Neural progenitor cell (in vitro differentiated cells): ENCODE data around the gene PTGER4. TPM values are rescaled to one million over a fixed set of nuclear protein-coding genes. Genes with fewer than 3 reads are reported as not detected.
"Not testable (repeated sequence)": the region's sequence is repeated elsewhere in the genome, so short reads cannot be mapped to it uniquely, and the experiment has no call there.

Experiments used
- DNase-seq: peaks from one replicate; pipeline ENCODE4 v3.0.0-alpha.2; 2016; ENCODE audit warnings: low spot score
- H2AFZ ChIP-seq: fragments of 200-600 bp; sonication (generic); replicated peaks from 2 replicates; pipeline ENCODE4 v1.6.1; 2016; ENCODE audit warnings: antibody characterized with exemption
- H3F3A ChIP-seq: fragments of 200-600 bp; sonication (generic); 2 replicates; pipeline ENCODE4 v1.6.1; 2016; ENCODE audit warnings: antibody characterized with exemption, low read depth
- H3K27ac ChIP-seq: fragments of 200-600 bp; sonication (generic); 2 replicates; pipeline ENCODE4 v1.5.1; 2016; ENCODE audit warnings: mild to moderate bottlenecking
- H3K27me3 ChIP-seq: fragments of 200-600 bp; sonication (generic); 2 replicates; pipeline ENCODE4 v1.6.1; 2016; ENCODE audit warnings: mild to moderate bottlenecking, moderate library complexity
- H3K36me3 ChIP-seq: fragments of 200-600 bp; sonication (generic); 2 replicates; pipeline ENCODE4 v1.5.1; 2016
- H3K4me1 ChIP-seq: fragments of 200-600 bp; sonication (generic); 2 replicates; pipeline ENCODE4 v1.6.1; 2016; ENCODE audit warnings: mixed run types
- H3K4me2 ChIP-seq: fragments of 200-600 bp; sonication (generic); 2 replicates; pipeline ENCODE4 v1.6.1; 2016
- H3K4me3 ChIP-seq: fragments of 200-600 bp; sonication (generic); 2 replicates; pipeline ENCODE4 v1.5.1; 2016
- H3K79me2 ChIP-seq: fragments of 200-600 bp; sonication (generic); 2 replicates; pipeline ENCODE4 v1.6.1; 2016; ENCODE audit warnings: low read depth
- H3K9ac ChIP-seq: fragments of 200-600 bp; sonication (generic); 2 replicates; pipeline ENCODE4 v1.6.1; 2016
- H3K9me3 ChIP-seq: fragments of 200-600 bp; sonication (generic); 2 replicates; pipeline ENCODE4 v1.5.1; 2016; ENCODE audit warnings: low read depth
- H4K20me1 ChIP-seq: fragments of 200-600 bp; sonication (generic); 2 replicates; pipeline ENCODE4 v1.6.1; 2016; ENCODE audit warnings: low read depth
- H3K27ac Mint-ChIP-seq: 3 replicates; pipeline ENCODE4 v1.8.0; 2021; ENCODE audit warnings: mixed read lengths
- H3K27me3 Mint-ChIP-seq: 2 replicates; pipeline ENCODE4 v1.8.0; 2022; ENCODE audit warnings: low read depth, mild to moderate bottlenecking, inconsistent platforms, moderate library complexity, mixed read lengths; ENCODE audit not compliant: insufficient read depth
- H3K36me3 Mint-ChIP-seq: 3 replicates; pipeline ENCODE4 v1.8.0; 2021; ENCODE audit warnings: mixed read lengths
- H3K4me1 Mint-ChIP-seq: 3 replicates; pipeline ENCODE4 v1.8.0; 2021; ENCODE audit warnings: mixed read lengths
- H3K4me3 Mint-ChIP-seq: 3 replicates; pipeline ENCODE4 v1.8.0; 2021; ENCODE audit warnings: mild to moderate bottlenecking, moderate library complexity, mixed read lengths
- H3K9me3 Mint-ChIP-seq: 3 replicates; pipeline ENCODE4 v1.8.0; 2020; ENCODE audit warnings: mixed read lengths
- EZH2 ChIP-seq: fragments of 200-600 bp; sonication (generic); IDR thresholded peaks from 2 replicates; pipeline ENCODE4 v1.6.1; 2017; ENCODE audit warnings: antibody characterized with exemption, mild to moderate bottlenecking, moderate library complexity
- EZH2phosphoT487 ChIP-seq: fragments of 200-600 bp; sonication (generic); IDR thresholded peaks from 2 replicates; pipeline ENCODE4 v1.6.1; 2017; ENCODE audit warnings: antibody characterized with exemption
- total RNA-seq: library from RNA; depleted of rRNA; stranded (reverse); fragments of >200 nt; gene quantifications from 2 replicates; pipeline ENCODE4 v1.2.3, GENCODE V29; 2015; ENCODE audit warnings: low replicate concordance
- TF ChIP-seq, protein P1 (sequence below): fragments of 200-600 bp; sonication (generic); IDR thresholded peaks from 2 replicates; pipeline ENCODE4 v1.5.1; 2017; ENCODE audit warnings: antibody characterized with exemption, mild to moderate bottlenecking

The PTGER4 gene
- total RNA-seq, 1 donor from 2014 or later, result not detected

DNA sequence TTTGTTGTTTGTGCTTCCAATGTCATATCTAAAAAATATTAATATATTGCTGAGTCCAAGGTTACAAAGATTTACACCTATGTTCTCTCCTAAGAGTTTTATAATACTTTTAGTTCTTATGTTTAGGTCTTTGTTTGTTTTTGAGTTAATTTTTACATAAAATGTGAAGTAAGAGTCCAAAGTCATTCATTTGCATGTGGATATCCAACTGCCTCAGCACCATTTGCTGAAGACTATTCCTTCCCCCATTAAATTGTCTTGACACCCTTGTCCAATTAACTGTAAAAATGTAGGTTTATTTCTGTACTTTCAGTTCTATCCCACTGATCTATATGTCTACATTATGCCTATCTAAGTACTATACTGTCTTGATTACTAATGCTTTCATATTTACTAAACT is 40.4 kb downstream of the PTGER4 start:
- Mint-ChIP-seq H3K4me1 (no peaks in the 10 kb centered on the region), H3K27me3 (peaks cover 2% of the 10 kb centered on the region), H3K4me3 (no peak overlapping the region), H3K27ac (no peak overlapping the region), H3K36me3 (peaks cover 41% of the 10 kb centered on the region), H3K9me3 (peaks cover 24% of the 10 kb centered on the region)
- no peaks in the 10 kb centered on the region for H3K79me2 ChIP-seq
- no peak overlapping the region for H3K9ac ChIP-seq
- H3K4me1 ChIP-seq, result no peaks in the 10 kb centered on the region
- H3K36me3 ChIP-seq, result no peaks in the 10 kb centered on the region
- no peak overlapping the region for H3K4me2 ChIP-seq
- H3K4me3 ChIP-seq, result no peak overlapping the region
- no peaks in the 10 kb centered on the region for H4K20me1 ChIP-seq
- H3F3A ChIP-seq, result no peaks in the 10 kb centered on the region
- peaks cover 6% of the 10 kb centered on the region for H3K9me3 ChIP-seq
- TF ChIP-seq EZH2phosphoT487, result no peak
- DNase-seq, result no peak
- no peak overlapping the region for H3K27ac ChIP-seq
- no peak overlapping the region for H2AFZ ChIP-seq
- H3K27me3 ChIP-seq, result no peaks in the 10 kb centered on the region

DNA sequence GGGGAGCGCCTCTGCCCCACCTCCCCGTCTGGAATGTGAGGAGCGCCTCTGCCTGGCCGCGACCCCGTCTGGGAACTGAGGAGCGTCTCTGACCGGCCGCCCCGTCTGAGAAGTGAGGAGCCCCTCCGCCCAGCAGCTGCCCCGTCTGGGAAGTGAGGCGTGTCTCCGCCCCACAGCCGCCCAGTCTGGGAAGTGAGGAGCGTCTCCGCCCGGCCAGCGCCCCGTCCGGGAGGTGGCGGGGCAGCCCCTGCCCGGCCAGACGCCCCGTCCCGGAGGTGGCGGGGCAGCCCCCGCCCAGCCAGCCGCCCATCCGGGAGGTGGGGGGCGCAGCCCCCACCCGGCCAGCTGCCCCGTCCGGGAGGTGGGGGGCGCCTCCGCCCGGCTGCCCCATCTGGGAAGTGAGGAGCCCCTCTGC is 42.8 kb downstream of the PTGER4 start:
- not testable (repeated sequence) for H3K36me3 ChIP-seq, H3K4me3 Mint-ChIP-seq, H3K4me1 Mint-ChIP-seq, H3F3A ChIP-seq, H3K27me3 ChIP-seq, H3K4me2 ChIP-seq, H3K27me3 Mint-ChIP-seq, H3K27ac Mint-ChIP-seq, H3K4me1 ChIP-seq, H4K20me1 ChIP-seq, H2AFZ ChIP-seq, H3K27ac ChIP-seq, H3K4me3 ChIP-seq, DNase-seq, H3K79me2 ChIP-seq, H3K9me3 ChIP-seq, H3K9ac ChIP-seq
- peaks cover 48% of the 10 kb centered on the region for H3K36me3 Mint-ChIP-seq
- peaks cover 26% of the 10 kb centered on the region for H3K9me3 Mint-ChIP-seq

DNA sequence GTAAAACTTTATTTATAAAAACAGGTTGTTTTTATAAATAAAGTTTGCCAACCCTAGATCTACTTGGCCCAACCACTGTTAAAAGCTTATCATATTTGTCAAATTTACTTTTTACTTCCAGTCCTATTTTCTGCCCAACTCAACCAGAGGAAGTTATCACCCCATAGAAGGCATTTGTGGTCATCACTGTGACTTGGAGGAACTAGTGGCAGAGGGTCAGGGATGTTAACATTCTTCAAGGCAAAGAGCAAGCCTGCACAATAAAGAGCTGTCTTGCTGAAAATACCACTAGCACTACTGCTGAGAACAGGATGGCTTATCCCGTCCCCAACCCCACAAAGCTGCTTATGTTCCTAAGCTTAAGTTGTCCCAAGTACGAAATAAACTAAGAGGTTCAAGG is 53.7 kb downstream of the PTGER4 start:
- H3K36me3 Mint-ChIP-seq, result peaks cover 8% of the 10 kb centered on the region
- H3K4me1 Mint-ChIP-seq, result no peaks in the 10 kb centered on the region
- no peaks in the 10 kb centered on the region for H3K27me3 Mint-ChIP-seq
- no peak overlapping the region for H3K9ac ChIP-seq
- no peak overlapping the region for H3K4me3 Mint-ChIP-seq
- H3K9me3 ChIP-seq, result no peaks in the 10 kb centered on the region
- no peak overlapping the region for H3K27ac ChIP-seq
- H3K4me2 ChIP-seq, result no peak overlapping the region
- no peaks in the 10 kb centered on the region for H3K4me1 ChIP-seq
- H3K4me3 ChIP-seq, result no peak overlapping the region
- H3K27ac Mint-ChIP-seq, result no peak overlapping the region
- H3K79me2 ChIP-seq, result peaks cover 6% of the 10 kb centered on the region
- no peaks in the 10 kb centered on the region for H3K27me3 ChIP-seq
- H2AFZ ChIP-seq, result no peak overlapping the region
- peaks cover 16% of the 10 kb centered on the region for H4K20me1 ChIP-seq
- TF ChIP-seq EZH2, result no peak
- TF ChIP-seq, protein P1, sequence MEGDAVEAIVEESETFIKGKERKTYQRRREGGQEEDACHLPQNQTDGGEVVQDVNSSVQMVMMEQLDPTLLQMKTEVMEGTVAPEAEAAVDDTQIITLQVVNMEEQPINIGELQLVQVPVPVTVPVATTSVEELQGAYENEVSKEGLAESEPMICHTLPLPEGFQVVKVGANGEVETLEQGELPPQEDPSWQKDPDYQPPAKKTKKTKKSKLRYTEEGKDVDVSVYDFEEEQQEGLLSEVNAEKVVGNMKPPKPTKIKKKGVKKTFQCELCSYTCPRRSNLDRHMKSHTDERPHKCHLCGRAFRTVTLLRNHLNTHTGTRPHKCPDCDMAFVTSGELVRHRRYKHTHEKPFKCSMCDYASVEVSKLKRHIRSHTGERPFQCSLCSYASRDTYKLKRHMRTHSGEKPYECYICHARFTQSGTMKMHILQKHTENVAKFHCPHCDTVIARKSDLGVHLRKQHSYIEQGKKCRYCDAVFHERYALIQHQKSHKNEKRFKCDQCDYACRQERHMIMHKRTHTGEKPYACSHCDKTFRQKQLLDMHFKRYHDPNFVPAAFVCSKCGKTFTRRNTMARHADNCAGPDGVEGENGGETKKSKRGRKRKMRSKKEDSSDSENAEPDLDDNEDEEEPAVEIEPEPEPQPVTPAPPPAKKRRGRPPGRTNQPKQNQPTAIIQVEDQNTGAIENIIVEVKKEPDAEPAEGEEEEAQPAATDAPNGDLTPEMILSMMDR, result no peak
- TF ChIP-seq EZH2phosphoT487, result no peak
- H3F3A ChIP-seq, result no peaks in the 10 kb centered on the region
- H3K9me3 Mint-ChIP-seq, result peaks cover 4% of the 10 kb centered on the region
- no peak for DNase-seq
- H3K36me3 ChIP-seq, result no peaks in the 10 kb centered on the region

DNA sequence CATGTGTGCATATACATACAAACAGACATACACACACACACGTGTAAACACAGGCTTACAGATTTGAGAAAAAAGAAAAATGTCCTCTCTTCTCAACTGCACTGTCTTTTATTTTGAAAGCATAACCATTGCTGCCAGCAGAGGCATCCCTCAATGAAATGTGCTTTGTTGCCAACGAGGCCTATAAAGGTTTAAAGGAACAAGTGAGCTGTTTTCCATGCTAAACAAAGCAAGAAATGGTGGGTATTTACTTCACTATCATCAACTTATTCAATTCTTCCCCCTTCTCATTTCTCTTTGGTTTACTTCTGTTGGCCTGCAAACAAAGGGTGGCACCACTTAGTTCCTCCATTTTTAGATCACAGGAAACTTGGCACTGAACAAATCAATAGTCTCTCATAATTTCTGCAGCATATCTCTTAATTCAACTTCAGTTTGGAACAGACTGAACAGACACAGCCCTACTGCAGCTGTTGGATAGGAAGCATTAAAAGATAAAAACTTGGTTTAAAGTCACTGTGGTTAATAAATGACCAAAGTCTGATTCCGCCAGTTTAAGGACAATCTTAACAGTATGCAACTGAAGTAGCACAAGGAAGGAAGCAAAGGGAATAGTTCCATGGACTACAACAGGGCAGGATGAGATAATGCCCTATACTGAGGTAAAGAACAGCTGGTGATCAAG is 54.3 kb downstream of the PTGER4 start:
- peaks cover 6% of the 10 kb centered on the region for H3K79me2 ChIP-seq
- no peak for DNase-seq
- no peak for TF ChIP-seq EZH2
- TF ChIP-seq, protein P1, result no peak
- TF ChIP-seq EZH2phosphoT487, result no peak
- H3K4me1 ChIP-seq, result no peaks in the 10 kb centered on the region
- H3K4me2 ChIP-seq, result no peak overlapping the region
- peaks cover 16% of the 10 kb centered on the region for H4K20me1 ChIP-seq
- H3K4me3 ChIP-seq, result no peak overlapping the region
- no peaks in the 10 kb centered on the region for H3K36me3 ChIP-seq
- no peaks in the 10 kb centered on the region for H3K9me3 ChIP-seq
- no peak overlapping the region for H2AFZ ChIP-seq
- H3F3A ChIP-seq, result no peaks in the 10 kb centered on the region
- H3K9me3 Mint-ChIP-seq, result peaks cover 4% of the 10 kb centered on the region
- peaks cover 10% of the 10 kb centered on the region for H3K36me3 Mint-ChIP-seq
- H3K4me1 Mint-ChIP-seq, result no peaks in the 10 kb centered on the region
- no peaks in the 10 kb centered on the region for H3K27me3 ChIP-seq
- H3K4me3 Mint-ChIP-seq, result no peak overlapping the region
- H3K27ac ChIP-seq, result no peak overlapping the region
- no peak overlapping the region for H3K9ac ChIP-seq
- no peaks in the 10 kb centered on the region for H3K27me3 Mint-ChIP-seq
- H3K27ac Mint-ChIP-seq, result no peak overlapping the region
